ENCODE measurements around the gene M6PR. TPM values are rescaled to one million over a fixed set of nuclear protein-coding genes. Genes with fewer than 3 reads are reported as not detected.

Gene M6PR
- total RNA-seq, 1 donor from 2014 or later, result 113 TPM

DNA sequence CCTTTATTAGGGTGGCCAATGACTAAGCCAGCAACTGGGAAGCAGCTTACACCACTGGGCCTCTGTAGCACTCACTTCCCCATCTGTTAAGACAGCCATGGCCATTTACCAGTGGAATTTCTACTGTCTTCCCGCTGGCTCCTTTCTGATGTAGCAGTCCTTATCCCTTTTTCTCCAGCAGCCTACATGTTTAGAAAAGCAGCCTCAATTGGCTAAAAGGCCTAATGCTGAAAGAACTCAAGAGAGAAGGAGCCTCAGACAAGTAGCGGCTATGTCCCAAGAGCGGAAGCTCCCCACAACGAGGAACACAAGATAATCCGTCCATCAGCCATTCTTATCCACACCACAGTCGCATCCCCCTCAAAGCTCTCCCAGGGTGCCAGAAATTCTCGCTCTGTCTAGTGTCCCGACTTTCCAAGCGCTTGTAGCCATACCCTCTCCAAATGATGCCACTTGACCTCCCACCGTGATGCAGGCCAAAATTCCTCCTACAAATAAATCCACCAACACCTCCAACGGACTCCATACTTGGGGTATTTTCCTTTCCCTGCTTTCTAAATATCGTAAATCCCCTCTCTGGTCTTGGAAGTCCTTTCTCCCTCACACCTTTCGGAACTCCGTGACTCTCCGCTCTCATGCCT lies 624 bp downstream of the M6PR start:
- H3K27me3 Mint-ChIP-seq (ENCODE audit: insufficient read depth, low read depth), result no peaks in the 10 kb centered on the region
- H3K27ac ChIP-seq, result peak overlapping the region; percentile 100
- no peak for TF ChIP-seq EZH2phosphoT487 (IDR thresholded peaks at IDR 0.05)
- TF ChIP-seq CTCF (IDR thresholded peaks at IDR 0.05), result no peak
- TF ChIP-seq EZH2 (IDR thresholded peaks at IDR 0.05), result no peak
- peak overlapping the region; percentile 84 for H3K4me3 ChIP-seq
- peaks cover 31% of the 10 kb centered on the region for H4K20me1 ChIP-seq (ENCODE audit: low read depth)
- peak overlapping the region; percentile 95 for H3K4me3 Mint-ChIP-seq
- peak overlapping the region; percentile 23 for H2AFZ ChIP-seq (replicated peaks)
- peak overlapping the region; percentile 84 for H3K27ac Mint-ChIP-seq
- peaks cover 20% of the 10 kb centered on the region for H3F3A ChIP-seq (ENCODE audit: low read depth)
- H3K36me3 Mint-ChIP-seq, result peaks cover 9% of the 10 kb centered on the region
- H3K4me1 Mint-ChIP-seq, result peaks cover 9% of the 10 kb centered on the region
- H3K9me3 ChIP-seq (ENCODE audit: low read depth), result no peaks in the 10 kb centered on the region
- H3K36me3 ChIP-seq, result no peaks in the 10 kb centered on the region
- H3K27me3 ChIP-seq, result no peaks in the 10 kb centered on the region
- H3K9ac ChIP-seq, result peak overlapping the region; percentile 70
- H3K9me3 Mint-ChIP-seq, result peaks cover 5% of the 10 kb centered on the region
- H3K4me1 ChIP-seq, result peaks cover 17% of the 10 kb centered on the region
- H3K4me2 ChIP-seq, result peak overlapping the region; percentile 89
- peak; percentile 75 for DNase-seq (ENCODE audit: low spot score)
- peaks cover 59% of the 10 kb centered on the region for H3K79me2 ChIP-seq (ENCODE audit: low read depth)

- peaks cover 59% of the 10 kb centered on the region for H3K79me2 ChIP-seq (ENCODE audit: low read depth)
- H3K4me2 ChIP-seq, result peak overlapping the region; percentile 89
- Mint-ChIP-seq H3K27ac (no peak overlapping the region), H3K36me3 (peaks cover 11% of the 10 kb centered on the region), H3K4me3 (no peak overlapping the region), H3K9me3 (peaks cover under 1% of the 10 kb centered on the region), H3K4me1 (peaks cover 9% of the 10 kb centered on the region), H3K27me3 (ENCODE audit: insufficient read depth, low read depth) (no peaks in the 10 kb centered on the region)
- TF ChIP-seq EZH2 (IDR thresholded peaks at IDR 0.05), result no peak
- TF ChIP-seq EZH2phosphoT487 (IDR thresholded peaks at IDR 0.05), result no peak
- TF ChIP-seq CTCF (IDR thresholded peaks at IDR 0.05), result no peak
- H3K4me1 ChIP-seq, result peaks cover 17% of the 10 kb centered on the region
- H2AFZ ChIP-seq (replicated peaks), result no peak overlapping the region
- H3K9me3 ChIP-seq (ENCODE audit: low read depth), result no peaks in the 10 kb centered on the region
- DNase-seq (ENCODE audit: low spot score), result no peak
- no peaks in the 10 kb centered on the region for H3K36me3 ChIP-seq
- H3F3A ChIP-seq (ENCODE audit: low read depth), result peaks cover 20% of the 10 kb centered on the region
- H3K4me3 ChIP-seq, result peak overlapping the region; percentile 84
- H3K27ac ChIP-seq, result no peak overlapping the region
- H3K27me3 ChIP-seq, result no peaks in the 10 kb centered on the region
- peaks cover 31% of the 10 kb centered on the region for H4K20me1 ChIP-seq (ENCODE audit: low read depth)
- H3K9ac ChIP-seq, result peak overlapping the region; percentile 70
Observed at GRCh38 chr12:8947737-8948136, 1.7 kb downstream of the M6PR start.

- no peak overlapping the region for H3K27ac ChIP-seq
- no peaks in the 10 kb centered on the region for H3K27me3 ChIP-seq
- Mint-ChIP-seq H3K9me3 (no peaks in the 10 kb centered on the region), H3K36me3 (peaks cover 10% of the 10 kb centered on the region), H3K4me1 (peaks cover 9% of the 10 kb centered on the region), H3K27me3 (ENCODE audit: insufficient read depth, low read depth) (no peaks in the 10 kb centered on the region), H3K27ac (no peak overlapping the region), H3K4me3 (no peak overlapping the region)
- peaks cover 17% of the 10 kb centered on the region for H3K4me1 ChIP-seq
- no peak overlapping the region for H3K4me3 ChIP-seq
- no peak for DNase-seq (ENCODE audit: low spot score)
- peaks cover 31% of the 10 kb centered on the region for H4K20me1 ChIP-seq (ENCODE audit: low read depth)
- peaks cover 59% of the 10 kb centered on the region for H3K79me2 ChIP-seq (ENCODE audit: low read depth)
- H2AFZ ChIP-seq (replicated peaks), result no peak overlapping the region
- no peak overlapping the region for H3K4me2 ChIP-seq
- no peak overlapping the region for H3K9ac ChIP-seq
- H3K36me3 ChIP-seq, result no peaks in the 10 kb centered on the region
- no peaks in the 10 kb centered on the region for H3K9me3 ChIP-seq (ENCODE audit: low read depth)
- TF ChIP-seq CTCF (IDR thresholded peaks at IDR 0.05) (no peak), EZH2 (IDR thresholded peaks at IDR 0.05) (no peak), EZH2phosphoT487 (IDR thresholded peaks at IDR 0.05) (no peak)
- H3F3A ChIP-seq (ENCODE audit: low read depth), result peaks cover 26% of the 10 kb centered on the region
Observed at GRCh38 chr12:8946733-8947132, 2.7 kb downstream of the M6PR start.
